GM18508 (cell line): ENCODE data around the gene RPS27A.
"Not testable (repeated sequence)": the region's sequence is repeated elsewhere in the genome, so short reads cannot be mapped to it uniquely, and the experiment has no call there.

ENCODE experiments used
- ATAC-seq: cut with Tn5 transposase; IDR thresholded peaks from one replicate; pipeline ENCODE4 v1.9.1; 2021; ENCODE audit warnings: moderate number of reproducible peaks; ENCODE audit not compliant: insufficient read depth, unreplicated experiment

The RPS27A gene

DNA sequence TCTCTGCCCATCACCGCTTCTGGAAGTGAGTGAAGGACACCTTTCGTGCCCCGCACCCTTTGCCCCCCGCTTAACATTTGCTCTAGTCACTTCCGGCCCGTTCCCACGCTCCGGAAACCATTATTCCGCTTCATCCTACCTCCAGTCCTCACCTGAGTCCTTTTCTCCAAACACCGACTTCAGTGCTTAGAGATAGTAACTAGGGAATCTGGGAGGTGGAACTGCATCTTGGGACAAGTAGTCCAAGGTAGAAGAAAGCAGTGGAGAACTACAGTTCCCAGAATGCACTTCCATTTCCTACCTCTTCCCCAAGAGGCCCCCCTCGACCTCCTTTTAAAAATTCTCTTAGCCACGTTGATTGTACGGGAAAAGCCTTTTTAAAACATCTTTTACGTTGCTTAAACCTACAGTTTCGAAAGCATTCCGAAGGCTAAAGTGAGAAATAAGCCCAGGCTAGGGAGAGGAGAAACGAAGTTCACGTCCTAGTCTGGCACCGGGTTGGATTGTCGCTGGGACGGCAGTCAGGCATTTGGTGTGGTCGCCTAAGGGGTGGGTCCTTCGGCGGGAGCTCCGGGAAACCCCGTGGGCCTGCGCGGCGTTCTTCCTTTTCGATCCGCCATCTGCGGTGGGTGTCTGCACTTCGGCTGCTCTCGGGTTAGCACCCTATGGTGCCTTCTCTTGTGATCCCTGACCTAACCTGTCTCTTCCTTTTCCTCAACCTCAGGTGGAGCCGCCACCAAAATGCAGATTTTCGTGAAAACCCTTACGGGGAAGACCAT lies at the start of gene RPS27A, which contains the start of gene CLHC1:
Gene RPS27A (plus strand): TSS at position 605 of the 779 bp plus-strand sequence. CDS start 137 bp downstream, at position 742.
Gene CLHC1 (minus strand): TSS at position 210 of the 779 bp plus-strand sequence. CDS start 9,882 bp downstream, outside the sequence.
- ATAC-seq: peak; percentile 81

DNA sequence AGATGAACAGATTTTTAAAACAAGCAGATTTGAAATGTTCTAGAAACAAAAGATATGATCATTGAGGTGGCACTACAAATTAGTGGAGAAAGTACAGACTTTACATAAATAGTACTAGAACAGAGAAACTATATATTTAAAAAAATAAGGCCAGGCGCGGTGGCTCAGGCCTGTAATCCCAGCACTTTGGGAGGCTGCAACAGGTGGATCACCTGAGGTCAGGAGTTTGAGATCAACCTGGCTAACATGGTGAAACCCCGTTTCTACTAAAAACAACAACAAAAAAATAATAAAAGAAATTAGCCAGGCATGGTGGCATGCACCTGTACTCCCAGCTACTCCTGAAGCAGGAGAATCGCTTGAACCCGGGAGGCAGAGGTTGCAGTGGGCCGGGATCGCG lies 45.7 kb upstream of the RPS27A start:
- ATAC-seq: not testable (repeated sequence)

DNA sequence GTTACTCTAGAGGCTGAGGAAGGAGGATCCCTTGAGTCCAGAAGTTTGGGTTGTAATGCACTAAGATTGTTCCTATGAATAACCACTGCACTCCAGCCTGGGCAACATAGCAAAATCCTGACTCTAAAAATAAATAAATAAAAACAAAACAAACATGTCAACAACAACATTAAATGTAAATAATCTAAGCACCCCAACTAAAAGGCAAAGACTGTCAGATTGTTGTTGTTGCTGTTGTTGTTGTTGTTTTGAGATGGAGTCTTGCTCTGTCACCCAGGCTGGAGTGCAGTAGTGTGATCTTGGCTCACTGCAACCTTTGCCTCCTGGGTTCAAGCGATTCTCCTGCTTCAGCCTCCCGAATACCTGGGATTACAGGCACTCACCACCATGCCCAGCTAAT lies 40.6 kb upstream of the RPS27A start:
- ATAC-seq: not testable (repeated sequence)

GRCh38 chr2:55196526-55196925 lies 36.0 kb upstream of the RPS27A start:
- ATAC-seq: no peak

- no peak for ATAC-seq
Measured at GRCh38 chr2:55200416-55200815, 32.1 kb upstream of the RPS27A start.

GRCh38 chr2:55204536-55204935 lies 28.0 kb upstream of the RPS27A start:
- ATAC-seq: no peak

- no peak for ATAC-seq
Measured at GRCh38 chr2:55204950-55205349, 27.5 kb upstream of the RPS27A start.

DNA sequence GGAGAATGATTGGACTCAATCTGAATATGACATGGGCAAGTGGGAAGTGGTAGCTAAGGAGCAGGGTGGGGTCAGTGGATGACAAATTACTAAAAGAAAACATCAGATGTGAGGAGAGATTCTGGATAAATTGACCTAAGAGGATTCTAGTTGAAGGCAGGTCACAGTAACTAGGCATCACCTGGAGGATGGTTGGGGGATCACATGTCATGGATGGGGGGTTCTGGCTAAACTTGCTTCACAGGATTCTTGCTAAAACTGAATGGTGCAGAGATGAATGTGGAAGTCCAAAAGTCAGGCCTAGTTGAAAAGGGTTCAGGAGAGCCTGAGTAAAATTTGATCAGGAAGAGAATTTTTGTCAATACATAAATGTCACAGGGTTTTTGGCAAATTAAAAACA lies 18.7 kb upstream of the RPS27A start:
- ATAC-seq: no peak

- ATAC-seq: no peak
Measured at GRCh38 chr2:55223958-55224760, 8.3 kb upstream of the RPS27A start.

DNA sequence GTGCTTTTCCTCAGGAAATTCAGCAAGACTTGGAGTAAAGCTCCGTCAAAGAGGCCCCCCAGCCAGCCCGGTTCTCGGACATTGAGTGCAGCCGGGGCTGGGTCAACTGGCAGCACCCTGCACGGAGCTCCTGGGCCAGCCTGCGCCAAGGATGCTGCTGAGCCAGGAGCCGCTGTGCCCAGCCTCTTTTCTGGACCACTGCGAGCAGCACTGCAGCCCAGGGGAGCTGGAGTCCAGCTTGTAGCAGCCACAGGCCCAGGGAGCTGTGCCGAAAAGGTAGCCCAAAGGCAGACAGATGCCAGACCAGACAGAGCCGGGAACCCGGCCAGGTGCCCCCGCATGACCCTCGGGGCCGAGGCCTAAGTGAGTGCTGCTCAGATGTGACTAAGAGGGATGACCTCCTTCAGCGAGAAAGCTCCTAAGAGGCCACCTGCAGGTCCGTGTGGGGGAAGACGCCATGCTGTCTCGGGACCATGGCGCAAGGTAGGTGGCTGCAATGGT lies 7.7 kb upstream of the RPS27A start:
- no peak for ATAC-seq

- ATAC-seq: no peak
Measured at GRCh38 chr2:55225481-55226020, 6.9 kb upstream of the RPS27A start.

- not testable (repeated sequence) for ATAC-seq
Measured at GRCh38 chr2:55227437-55228225, 4.9 kb upstream of the RPS27A start.

- no peak for ATAC-seq
Measured at GRCh38 chr2:55228226-55228563, 4.3 kb upstream of the RPS27A start.

GRCh38 chr2:55229221-55229620 lies 3.3 kb upstream of the RPS27A start:
- ATAC-seq: no peak

GRCh38 chr2:55230551-55230950 lies 1.9 kb upstream of the RPS27A start:
- ATAC-seq: no peak

DNA sequence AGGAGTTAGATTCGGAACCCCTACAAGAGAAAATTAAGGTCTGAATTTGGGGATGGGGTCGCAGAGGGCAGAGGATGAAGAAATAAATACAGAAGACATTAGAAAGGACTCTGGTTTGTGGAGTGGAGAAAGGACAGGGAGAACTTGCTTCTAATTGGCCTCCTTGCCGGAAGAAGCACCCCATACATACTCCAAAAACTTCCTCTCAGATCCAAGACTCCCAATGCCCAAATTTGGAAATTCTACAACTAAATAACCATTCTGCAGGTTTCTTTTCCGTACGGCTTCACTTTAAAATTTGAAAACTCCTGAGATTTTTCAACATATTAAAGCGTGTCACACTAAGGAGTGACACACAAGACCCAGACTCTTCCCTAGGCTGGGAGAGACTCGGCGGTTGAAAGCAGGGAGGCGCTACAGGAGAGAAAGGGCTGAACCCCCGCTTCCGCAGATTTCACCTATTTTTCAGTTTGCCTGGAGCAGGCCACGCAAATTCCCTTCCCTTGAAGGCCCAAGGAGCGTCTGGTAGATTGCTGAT lies 873 bp upstream of the RPS27A start:
- ATAC-seq: no peak

DNA sequence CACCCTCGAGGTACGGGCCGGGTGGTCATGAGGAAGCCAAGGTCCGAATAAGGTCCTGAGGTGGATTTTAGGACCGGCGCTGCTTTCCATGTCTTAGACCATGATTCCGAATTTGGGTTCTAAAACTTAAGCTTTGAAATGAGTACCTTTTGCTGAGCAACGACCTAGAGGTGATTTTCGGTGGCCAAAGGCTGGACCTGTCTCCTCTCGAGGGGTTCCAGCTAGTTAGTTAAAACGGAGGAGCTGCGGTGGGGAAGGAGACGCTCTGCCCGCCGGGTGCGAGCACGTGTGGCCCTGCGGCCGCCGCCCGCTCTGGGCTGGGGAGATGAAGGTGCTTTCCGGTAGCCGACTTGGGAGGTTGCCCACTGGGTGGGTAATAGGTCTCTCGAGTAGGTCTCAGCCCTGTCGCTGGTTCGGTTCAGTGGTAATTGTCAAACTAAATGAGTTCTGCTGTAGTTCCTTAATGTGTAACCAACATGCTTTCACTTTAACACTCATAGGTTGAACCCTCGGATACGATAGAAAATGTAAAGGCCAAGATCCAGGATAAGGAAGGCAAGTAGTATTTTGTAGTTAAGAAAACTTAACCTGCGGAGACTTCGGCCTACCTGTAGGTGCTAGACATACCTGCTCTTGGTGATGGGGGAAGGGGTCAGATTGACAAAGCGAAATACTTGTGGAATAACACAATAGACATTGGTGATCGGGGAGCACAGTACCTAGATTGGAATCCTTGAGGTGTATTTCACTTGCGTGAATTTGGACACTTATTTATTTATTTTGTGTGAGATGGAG lies 572 bp downstream of the RPS27A start:
- ATAC-seq: no peak

DNA sequence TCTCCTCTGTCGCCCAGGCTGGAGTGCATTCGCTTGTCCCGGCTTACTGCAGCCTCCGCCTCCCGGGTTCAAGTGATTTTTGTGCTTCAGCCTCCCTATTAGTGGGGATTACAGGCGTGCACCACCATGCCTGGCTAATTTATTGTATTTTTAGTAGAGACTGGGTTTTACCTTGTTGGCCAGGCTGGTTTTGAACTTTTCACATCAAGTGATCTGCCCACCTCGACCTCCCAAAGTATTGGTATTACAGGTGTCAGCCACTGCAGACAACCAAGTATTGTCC lies 1.1 kb downstream of the RPS27A start:
- ATAC-seq: no peak

DNA sequence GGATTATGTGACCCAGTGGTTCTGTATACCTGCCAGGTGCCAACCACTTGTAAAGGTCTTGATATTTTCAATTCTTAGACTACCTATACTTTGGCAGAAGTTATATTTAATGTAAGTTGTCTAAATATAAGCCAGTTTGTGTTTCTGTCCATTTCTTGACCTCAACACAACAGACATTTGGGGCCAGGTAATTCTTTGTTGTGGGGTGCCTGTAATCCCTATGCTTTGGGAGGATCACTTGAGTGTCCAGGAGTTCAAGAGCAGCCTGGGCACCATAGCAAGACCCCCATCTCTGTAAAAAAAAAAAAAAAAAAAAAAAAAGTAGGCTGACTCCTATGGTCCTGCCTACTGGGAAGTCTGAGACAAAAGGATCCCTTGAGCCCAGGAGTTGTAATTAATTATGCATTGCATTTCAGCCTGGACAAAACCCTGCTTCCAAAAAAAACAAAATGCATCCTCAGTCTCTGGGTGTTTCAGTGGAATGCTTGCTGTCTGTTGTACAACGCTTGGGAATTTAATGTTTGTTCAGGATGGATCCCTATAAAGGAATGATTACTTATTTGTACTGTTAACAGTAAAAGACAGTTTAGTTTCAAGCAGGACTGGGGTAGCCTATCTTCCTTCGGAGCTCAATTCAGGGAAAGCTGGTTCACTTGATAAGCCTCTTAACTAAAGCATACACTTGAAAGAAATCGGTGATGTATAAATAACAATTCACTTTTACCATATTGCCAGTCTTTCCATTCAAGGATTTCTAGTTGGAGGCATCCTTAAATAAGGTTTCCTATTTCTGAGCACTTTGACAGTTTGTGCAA lies 3.4 kb downstream of the RPS27A start:
- no peak for ATAC-seq
